Right lobe of liver (tissue), 6 donors: ENCODE results near the gene POU1F1. TPM values are rescaled to one million over a fixed set of nuclear protein-coding genes. Genes with fewer than 3 reads are reported as not detected.
"Not testable (repeated sequence)": the region's sequence is repeated elsewhere in the genome, so short reads cannot be mapped to it uniquely, and the experiment has no call there.

Source experiments
- ATAC-seq, 4 donors: fragments of 200-7000 bp; cut with Tn5 transposase; one replicate each; pipeline ENCODE4 v1.9.1; 2020; ENCODE audit warnings: mild to moderate bottlenecking in 4 of 4, moderate library complexity in 4 of 4
- DNase-seq, 3 donors: peaks; one replicate each; pipeline ENCODE4 v3.0.0-alpha.2; 2020
- H3K27ac ChIP-seq, 3 donors: fragments of 200-600 bp; one replicate each; pipeline ENCODE4 v1.8.0; 2022
- H3K27me3 ChIP-seq, 2 donors: fragments of 200-600 bp; one replicate each; pipeline ENCODE4 v1.8.0; 2022
- H3K36me3 ChIP-seq, 4 donors: fragments of 200-600 bp; sonication (generic) in 1 of 4; one replicate each; pipeline versions ENCODE4 v1.5.1 to v1.8.0; 2017 to 2022; ENCODE audit warnings: control low read depth in 1 of 4
- H3K4me1 ChIP-seq, 4 donors: fragments of 200-600 bp; sonication (generic) in 1 of 4; one replicate each; pipeline versions ENCODE4 v1.5.1 to v1.8.0; 2017 to 2022; ENCODE audit warnings: control low read depth in 1 of 4
- H3K4me3 ChIP-seq, 3 donors: fragments of 200-600 bp; one replicate each; pipeline ENCODE4 v1.8.0; 2022
- H3K9me3 ChIP-seq, 4 donors: fragments of 200-600 bp; sonication (generic) in 1 of 4; one replicate each; pipeline versions ENCODE4 v1.5.1 to v1.8.0; 2017 to 2022; ENCODE audit warnings: control low read depth in 1 of 4
- POLR2A ChIP-seq: fragments of 450-650 bp; IDR thresholded peaks from one replicate; pipeline ENCODE4 v1.6.1; 2017; ENCODE audit warnings: antibody characterized with exemption, mild to moderate bottlenecking
- WGBS: methylation state at CpG from one replicate; pipeline ENCODE4 v1.1.6; 2018; ENCODE audit warnings: low coverage, low lambda C conversion rate; ENCODE audit not compliant: insufficient coverage; ENCODE audit errors: missing lambda C conversion rate; 5-methylcytosine and 5-hydroxymethylcytosine counted together
- intact Hi-C, 2 donors: fragments of 100-400 bp; cut with DNase I; formaldehyde crosslinking; loops; one replicate each; pipeline versions ENCODE4 v1.11.2 to v1.14.1; 2022
- total RNA-seq, 6 experiments: library from RNA; depleted of rRNA in 2 of 6; stranded (reverse); fragments of >200 nt in 2 of 6; fragmentation: NEBNext Ultra II Directional in 3 of 6; extraction: Animal tissue kit (Norgen Biotek cat#: 25700) in 3 of 6; gene quantifications; one replicate each; pipeline versions ENCODE4 v1.1.0 to v1.2.4, GENCODE V29; 2016 to 2023
- TF ChIP-seq, protein P1 (sequence below), 4 donors: fragments of 200-600 bp in 3 of 4; fragments of 450-650 bp in 1 of 4; IDR thresholded peaks; one replicate each; pipeline versions ENCODE4 v1.5.1 to v1.8.0; 2016 to 2022; ENCODE audit warnings: antibody characterized with exemption in 4 of 4, mild to moderate bottlenecking in 2 of 4
- donor health status: DM: no; HTN: yes; CAD: no.
- donor health status: DM: no; HTN: no; CAD: no.
- donor health status: DM: no; HTN: no; CAD: no.
- donor health status: DM: no; HTN: yes; CAD: no.
- donor health status: DM: no; HTN: yes; CAD: no.

The POU1F1 gene
- total RNA-seq, 6 experiments from 2014 or later: not detected

- Histone ChIP-seq H3K27me3 (no peaks in the 10 kb centered on the region), H3K4me1 (no peaks in the 10 kb centered on the region), H3K9me3 (no peaks in the 10 kb centered on the region), H3K4me3 (no peak overlapping the region), H3K36me3 (peaks cover 0 to 25% (median 9%) of the 10 kb centered on the region in 4 donors), H3K27ac (no peak overlapping the region)
- intact Hi-C loops: no loop called here
- 93% methylated on average over 1 of the region's 1 CpG for WGBS
- no peak for DNase-seq
- ATAC-seq: no peak
- TF ChIP-seq, protein P1, sequence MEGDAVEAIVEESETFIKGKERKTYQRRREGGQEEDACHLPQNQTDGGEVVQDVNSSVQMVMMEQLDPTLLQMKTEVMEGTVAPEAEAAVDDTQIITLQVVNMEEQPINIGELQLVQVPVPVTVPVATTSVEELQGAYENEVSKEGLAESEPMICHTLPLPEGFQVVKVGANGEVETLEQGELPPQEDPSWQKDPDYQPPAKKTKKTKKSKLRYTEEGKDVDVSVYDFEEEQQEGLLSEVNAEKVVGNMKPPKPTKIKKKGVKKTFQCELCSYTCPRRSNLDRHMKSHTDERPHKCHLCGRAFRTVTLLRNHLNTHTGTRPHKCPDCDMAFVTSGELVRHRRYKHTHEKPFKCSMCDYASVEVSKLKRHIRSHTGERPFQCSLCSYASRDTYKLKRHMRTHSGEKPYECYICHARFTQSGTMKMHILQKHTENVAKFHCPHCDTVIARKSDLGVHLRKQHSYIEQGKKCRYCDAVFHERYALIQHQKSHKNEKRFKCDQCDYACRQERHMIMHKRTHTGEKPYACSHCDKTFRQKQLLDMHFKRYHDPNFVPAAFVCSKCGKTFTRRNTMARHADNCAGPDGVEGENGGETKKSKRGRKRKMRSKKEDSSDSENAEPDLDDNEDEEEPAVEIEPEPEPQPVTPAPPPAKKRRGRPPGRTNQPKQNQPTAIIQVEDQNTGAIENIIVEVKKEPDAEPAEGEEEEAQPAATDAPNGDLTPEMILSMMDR (IDR thresholded peaks at IDR 0.05): no peak
- no peak for TF ChIP-seq POLR2A
Measured at GRCh38 chr3:87248831-87249230, 27.6 kb downstream of the POU1F1 start.

DNA sequence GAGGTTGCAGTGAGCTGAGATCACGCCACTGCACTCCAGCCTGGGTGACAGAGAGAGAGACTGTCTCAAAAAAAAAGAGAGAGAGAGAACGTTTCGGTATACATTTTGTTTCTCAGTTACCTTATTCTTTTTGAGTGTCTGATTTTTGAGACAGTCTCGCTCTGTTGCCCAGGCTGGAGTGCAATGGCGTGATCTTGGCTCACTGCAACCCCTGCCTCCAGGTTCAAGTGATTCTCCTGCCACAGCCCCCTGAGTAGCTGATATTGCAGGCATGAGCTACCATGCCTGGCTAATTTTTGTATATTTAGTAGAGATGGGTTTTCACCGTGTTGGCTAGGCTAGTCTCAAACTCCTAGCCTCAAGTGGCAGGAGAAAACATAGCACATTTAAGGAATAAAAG lies 28.2 kb downstream of the POU1F1 start:
- ATAC-seq, H3K4me3 ChIP-seq, DNase-seq, H3K27ac ChIP-seq, H3K27me3 ChIP-seq, intact Hi-C loops, H3K9me3 ChIP-seq, H3K4me1 ChIP-seq: not testable (repeated sequence)
- H3K36me3 ChIP-seq: peaks cover 0 to 25% (median 9%) of the 10 kb centered on the region in 4 donors
- whole genome bisulfite sequencing: 97% methylated on average over 6 of the region's 6 CpGs

- ATAC-seq: no peak
- WGBS: 88% methylated on average over 1 of the region's 1 CpG
- H3K27me3 ChIP-seq: no peaks in the 10 kb centered on the region
Measured at GRCh38 chr3:87247430-87247773, 29.0 kb downstream of the POU1F1 start.

GRCh38 chr3:87246662-87247429 lies 29.5 kb downstream of the POU1F1 start:
- Histone ChIP-seq H3K9me3 (no peaks in the 10 kb centered on the region), H3K36me3 (peaks cover 0 to 23% (median 9%) of the 10 kb centered on the region in 4 donors), H3K4me1 (no peaks in the 10 kb centered on the region), H3K4me3 (no peak overlapping the region), H3K27me3 (no peaks in the 10 kb centered on the region), H3K27ac (no peak overlapping the region)
- ATAC-seq: no peak
- no peak for DNase-seq
- intact Hi-C loops: no loop called here
- WGBS: 65% methylated on average over 3 of the region's 3 CpGs
- TF ChIP-seq, protein P1 (IDR thresholded peaks at IDR 0.05): no peak
- no peak for TF ChIP-seq POLR2A

More at GRCh38 chr3:87247430-87247773, 29.0 kb downstream of the POU1F1 start:
- no peak overlapping the region for H3K27ac ChIP-seq
- no peaks in the 10 kb centered on the region for H3K4me1 ChIP-seq
- H3K4me3 ChIP-seq: no peak overlapping the region
- H3K9me3 ChIP-seq: no peaks in the 10 kb centered on the region
- no peak for DNase-seq
- no peak for TF ChIP-seq POLR2A
- TF ChIP-seq, protein P1 (IDR thresholded peaks at IDR 0.05): no peak
- peaks cover 0 to 25% (median 9%) of the 10 kb centered on the region in 4 donors for H3K36me3 ChIP-seq
- intact Hi-C loops: no loop called here

GRCh38 chr3:87236093-87236492 lies 40.3 kb downstream of the POU1F1 start:
- ATAC-seq: no peak
- intact Hi-C loops: no loop called here
- no peak for DNase-seq
- WGBS: 100% methylated on average over 1 of the region's 1 CpG
- Histone ChIP-seq H3K9me3 (no peaks in the 10 kb centered on the region), H3K27ac (no peak overlapping the region), H3K27me3 (no peaks in the 10 kb centered on the region), H3K4me3 (no peak overlapping the region), H3K36me3 (no peaks in the 10 kb centered on the region), H3K4me1 (no peaks in the 10 kb centered on the region)
- TF ChIP-seq POLR2A: no peak
- TF ChIP-seq, protein P1 (IDR thresholded peaks at IDR 0.05): no peak
